Right forelimb (tissue), 1 donor: ENCODE measurements around the gene SERPINB8.

Experiments used
- DNase-seq: peaks from one replicate; pipeline ENCODE4 v3.0.0-alpha.2; 2018

The SERPINB8 gene

DNA sequence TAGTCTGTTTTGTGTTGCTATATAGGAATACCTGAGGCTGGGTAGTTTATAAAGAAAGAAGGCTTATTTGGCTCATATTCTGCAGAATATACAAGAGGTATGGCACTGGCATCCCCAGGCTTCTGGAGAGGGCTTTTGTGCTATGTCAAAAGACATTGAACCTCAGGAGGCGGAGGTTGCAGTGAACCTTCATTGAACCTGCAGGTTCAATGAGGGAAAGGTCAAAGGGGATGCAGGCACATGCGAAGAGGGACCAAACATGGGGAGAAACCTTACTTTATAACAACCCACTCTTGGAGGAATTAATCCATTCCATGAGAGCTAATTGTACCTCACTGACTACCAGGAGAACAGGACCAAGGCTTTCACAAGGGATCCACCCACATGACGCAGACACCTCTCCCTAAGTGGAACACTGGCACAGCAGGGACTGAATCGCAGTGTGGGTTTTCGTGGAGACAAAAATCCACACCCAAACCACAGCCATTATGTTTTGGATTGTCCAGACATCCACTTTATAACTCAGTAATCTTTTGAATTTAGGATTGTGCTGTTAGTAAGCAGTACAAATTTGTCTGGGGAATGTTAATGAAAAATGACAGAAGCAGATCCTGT lies 4.1 kb upstream of the SERPINB8 start:
- no peak for DNase-seq

DNA sequence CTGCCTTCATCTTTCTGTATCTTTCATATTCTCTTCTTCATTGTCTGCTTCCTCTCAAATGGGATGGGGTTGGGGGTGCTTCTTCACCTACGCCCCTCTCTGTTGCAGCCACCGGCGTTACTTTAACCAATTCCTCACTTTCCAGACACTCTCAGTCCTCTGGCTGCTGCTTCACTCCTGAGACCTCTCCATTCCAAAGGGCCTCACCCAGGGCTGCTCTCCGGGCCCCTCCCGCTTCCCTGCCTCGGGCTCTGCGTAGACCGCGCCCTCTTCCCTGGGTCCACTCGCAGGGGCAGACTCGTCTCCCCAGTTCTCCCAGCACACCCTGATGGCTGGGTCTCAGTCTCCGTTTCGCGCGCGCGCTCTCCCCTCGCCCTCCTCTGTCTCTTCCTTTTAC lies 926 bp downstream of the SERPINB8 start:
- no peak for DNase-seq

DNA sequence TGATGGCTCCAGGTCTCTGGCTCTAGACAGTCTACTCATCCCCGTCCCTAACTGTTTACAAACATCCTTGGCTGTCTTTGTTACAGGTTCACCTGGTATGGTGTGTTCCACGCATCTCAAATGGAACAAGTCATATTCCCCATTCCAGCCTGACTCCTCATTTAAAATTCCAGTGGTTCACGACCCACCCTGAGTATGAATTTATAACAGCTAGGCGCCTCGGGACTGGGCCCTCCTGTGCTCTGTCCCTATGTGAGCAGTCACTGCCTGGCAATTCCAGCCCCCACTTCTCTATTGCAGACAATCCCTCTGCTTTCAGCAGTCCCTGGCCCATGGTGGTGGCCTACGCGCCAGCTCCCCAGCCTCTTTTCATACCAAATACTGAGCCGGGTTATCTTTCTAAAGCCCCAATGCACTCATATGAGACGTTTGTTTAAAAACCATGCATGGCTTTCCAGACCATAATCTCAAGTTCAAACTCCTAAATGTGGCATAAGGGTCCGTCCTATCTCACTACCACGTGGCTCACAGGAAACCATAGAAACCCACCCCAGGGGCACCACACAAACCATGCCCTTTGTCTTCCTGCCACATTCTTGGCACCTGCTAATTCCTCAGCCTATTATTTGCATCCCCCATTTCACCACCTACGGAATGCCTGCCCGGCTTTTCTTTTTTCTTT lies 1.6 kb downstream of the SERPINB8 start:
- no peak for DNase-seq

DNA sequence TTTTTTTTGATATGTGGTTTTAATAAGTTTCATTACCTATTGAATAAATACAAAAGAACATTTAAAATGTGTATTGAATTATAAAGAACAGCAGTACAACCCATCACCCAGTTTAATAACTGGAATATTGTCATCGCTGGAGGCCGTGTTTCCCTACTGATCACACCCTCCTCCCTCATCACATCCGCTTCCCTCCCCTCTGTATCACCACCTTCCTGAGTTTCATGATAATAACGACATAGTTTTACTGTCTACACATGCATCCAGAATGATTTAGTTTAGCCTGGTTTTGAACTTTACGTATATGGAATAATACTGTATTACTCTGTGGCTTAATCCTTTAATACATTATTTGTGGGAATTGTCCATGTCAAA lies 2.1 kb downstream of the SERPINB8 start:
- DNase-seq: no peak

DNA sequence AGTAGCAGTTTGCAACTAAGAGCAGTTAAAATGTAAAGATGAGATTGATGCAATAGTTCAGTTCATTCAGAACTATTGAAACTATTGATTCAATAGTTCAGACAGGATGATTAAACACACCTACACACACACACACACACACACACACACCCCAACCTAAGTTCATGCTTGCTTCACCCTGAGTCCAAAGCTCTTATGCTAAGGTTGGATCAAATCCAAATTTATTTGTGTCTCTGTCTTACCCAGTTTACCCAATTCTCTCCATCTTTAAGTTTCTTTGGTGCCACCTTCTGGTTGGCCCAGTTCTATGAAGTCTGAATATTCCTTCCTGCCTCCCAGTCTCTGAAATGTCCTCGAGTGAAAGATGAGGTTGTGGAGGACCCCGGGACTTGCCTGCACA lies 5.1 kb downstream of the SERPINB8 start:
- no peak for DNase-seq

DNA sequence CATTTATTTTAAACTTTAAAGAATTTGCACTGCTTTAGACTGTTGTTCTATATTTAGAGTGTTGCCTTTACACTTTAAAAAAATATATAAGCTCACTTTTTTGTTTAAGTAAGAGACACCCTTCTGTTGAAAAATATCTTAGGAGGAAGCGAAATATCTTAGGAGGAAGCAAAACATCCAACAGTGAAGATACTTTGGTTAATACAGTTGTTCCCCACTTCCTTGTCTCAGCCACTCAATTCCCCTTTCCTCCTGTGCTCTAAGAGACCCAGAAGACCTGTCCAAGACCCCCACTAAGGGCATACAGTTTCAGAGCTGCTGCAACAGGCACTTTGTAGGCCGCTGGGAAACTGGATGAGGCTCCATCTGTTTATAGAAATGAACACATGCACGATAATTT lies 5.7 kb downstream of the SERPINB8 start:
- no peak for DNase-seq

DNA sequence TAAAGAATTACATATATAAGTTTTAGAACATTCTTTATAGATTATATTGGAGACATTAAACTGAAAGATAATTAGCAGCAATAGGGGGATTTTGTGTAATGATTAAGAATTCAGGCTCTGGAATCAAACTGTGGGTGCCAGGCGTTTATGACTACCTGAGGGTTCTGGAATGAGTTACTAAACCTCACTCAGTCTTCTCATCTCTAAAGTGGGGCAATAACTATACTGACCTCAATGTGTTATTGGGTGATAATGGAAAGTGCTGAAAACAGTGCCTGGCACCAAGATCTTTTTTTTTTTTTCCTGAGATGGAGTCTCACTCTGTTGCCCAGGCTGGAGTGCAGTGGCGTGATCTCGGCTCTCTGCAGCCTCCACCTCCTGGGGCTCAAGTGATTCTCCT lies 7.2 kb downstream of the SERPINB8 start:
- no peak for DNase-seq

DNA sequence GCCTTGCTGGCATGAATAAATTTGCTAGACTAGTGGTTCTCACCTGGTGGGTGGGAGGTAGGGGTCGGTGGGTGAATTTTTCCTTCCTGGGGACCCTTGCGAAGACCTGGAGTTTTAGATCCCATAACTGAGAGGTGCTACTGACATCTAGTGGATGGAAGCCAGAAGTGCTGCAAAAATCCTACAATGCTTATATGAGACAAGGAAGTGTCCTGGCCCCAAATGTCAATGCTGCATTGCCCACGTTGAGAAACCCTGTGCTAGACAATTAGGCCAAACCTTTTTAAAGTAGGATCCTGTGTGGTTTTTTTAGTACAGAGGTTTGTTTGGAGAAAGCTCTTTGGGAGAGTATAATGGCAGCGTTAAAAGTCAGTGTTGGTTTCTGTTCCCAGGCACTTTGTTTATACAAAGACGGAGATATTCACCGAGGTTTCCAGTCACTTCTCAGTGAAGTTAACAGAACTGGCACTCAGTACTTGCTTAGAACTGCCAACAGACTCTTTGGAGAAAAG lies 9.6 kb downstream of the SERPINB8 start:
- peak; percentile 58 for DNase-seq

DNA sequence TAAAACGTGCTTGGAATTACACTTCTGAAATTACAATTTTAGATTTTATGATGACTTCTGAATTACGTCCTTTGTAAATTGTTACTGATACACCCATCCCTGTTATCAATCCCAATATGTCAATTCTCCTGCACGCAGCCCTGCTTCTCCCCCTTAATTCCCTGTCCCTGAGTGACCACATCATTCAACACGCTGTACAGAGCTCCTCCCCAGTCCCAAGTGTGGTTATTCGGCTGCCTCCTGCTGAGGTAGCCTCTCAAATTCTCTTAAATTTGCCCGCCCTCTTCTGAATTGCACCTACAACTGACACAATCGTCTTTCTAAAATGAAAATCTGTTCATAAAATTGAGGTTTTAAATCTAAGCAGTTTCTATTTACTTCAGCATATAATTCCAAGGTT lies 10.1 kb downstream of the SERPINB8 start:
- DNase-seq: no peak

DNA sequence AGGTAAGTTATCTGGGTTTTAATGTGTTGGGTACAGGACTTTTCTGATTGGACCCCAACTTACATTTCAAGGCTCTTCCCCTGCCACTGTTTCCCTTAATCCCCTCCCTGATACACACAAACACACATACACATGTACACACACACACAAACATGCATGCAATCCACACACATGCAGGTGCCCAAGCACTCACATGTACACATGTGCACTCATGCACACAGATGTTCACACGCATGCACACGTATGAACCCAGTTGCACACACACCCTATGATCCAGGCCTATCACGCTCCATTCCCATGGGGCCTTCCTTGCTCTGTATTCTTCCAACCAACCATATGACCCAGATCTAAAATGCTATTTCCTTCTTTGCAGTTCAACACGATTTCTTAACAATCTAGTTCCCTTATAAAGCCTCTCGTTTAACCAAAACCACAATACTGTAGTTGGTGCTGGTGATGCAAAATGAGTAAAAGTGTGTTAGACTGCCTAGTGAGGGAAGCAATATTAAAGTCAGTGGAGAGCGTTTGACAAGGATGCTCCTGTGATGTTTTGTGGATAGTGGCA lies 11.1 kb downstream of the SERPINB8 start:
- DNase-seq: no peak

DNA sequence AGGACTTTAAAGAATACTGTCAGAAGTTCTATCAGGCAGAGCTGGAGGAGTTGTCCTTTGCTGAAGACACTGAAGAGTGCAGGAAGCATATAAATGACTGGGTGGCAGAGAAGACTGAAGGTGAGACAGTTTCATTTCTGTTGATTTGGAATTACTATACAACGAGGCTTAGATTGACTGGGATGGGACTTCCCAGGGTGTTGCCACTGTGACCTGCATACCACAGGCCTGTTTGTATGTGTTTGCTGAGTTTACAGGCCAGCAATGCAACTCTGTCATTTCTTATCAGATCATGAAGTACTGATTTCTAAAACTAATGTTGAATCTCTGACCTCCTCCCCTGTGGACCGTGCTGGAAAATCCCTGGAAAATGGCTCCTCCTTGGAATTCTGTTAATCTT lies 11.8 kb downstream of the SERPINB8 start:
- DNase-seq: no peak

DNA sequence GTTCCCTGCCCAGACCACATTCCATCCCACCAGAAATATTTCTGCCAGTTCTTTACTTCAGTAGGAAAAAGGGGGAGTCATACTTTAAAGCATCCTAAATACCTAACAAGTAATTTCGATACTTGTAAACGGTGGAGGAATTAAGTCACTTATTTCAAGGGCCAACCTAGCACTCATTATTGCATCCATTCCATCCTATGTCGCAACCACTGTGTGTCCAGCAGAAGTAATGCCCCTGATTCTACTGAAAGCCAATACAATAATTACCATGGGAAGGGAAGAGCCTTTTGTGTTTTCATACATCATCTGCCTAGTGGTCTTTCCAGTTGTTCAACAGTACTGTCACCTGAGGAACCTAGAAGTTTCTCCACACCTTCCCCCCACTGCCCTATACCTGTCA lies 12.5 kb downstream of the SERPINB8 start:
- no peak for DNase-seq

DNA sequence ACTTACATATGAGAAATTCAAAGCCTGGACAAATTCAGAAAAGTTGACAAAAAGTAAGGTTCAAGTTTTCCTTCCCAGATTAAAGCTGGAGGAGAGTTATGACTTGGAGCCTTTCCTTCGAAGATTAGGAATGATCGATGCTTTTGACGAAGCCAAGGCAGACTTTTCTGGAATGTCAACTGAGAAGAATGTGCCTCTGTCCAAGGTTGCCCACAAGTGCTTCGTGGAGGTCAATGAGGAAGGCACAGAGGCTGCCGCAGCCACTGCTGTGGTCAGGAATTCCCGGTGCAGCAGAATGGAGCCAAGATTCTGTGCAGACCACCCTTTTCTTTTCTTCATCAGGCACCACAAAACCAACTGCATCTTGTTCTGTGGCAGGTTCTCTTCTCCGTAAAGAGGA lies 17.0 kb downstream of the SERPINB8 start:
- DNase-seq: no peak

DNA sequence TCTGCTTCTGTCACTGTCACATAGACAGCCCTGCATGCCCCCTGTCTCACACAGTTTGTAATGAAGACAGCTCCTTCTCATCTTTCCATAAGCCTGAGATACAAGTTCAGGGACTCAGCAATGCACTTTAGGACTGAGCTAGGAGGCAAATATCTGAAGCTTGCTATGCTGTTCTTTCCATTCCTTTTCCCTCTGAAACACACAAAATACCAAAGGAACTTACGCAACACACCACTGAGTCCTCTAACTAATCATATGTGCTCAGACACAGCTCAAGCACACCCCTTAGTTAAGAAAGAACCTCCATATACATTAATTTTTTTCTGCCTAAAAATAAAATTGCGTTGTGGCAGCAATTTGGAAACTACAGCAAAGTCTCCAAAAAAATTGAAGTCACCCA lies 17.9 kb downstream of the SERPINB8 start:
- no peak for DNase-seq

DNA sequence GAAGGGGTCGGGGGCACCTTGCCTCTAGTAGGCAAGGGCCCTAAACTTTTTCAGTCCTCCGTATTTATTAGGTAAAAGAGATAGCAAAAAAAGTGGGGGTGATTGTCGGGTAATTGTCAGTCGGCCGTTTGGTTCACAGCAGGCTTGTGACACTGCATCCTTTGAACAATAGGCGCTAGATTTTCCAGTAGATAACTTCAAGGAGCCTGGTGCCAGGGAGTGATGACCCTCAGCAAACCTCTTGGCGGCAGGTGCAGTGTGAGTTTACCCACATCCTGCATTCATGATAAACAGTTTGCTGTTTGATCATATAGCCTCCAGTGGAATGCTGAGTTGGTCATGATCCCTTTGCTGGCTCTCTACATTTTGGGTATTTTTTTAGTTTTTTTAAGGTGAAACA lies 22.9 kb downstream of the SERPINB8 start:
- no peak for DNase-seq

DNA sequence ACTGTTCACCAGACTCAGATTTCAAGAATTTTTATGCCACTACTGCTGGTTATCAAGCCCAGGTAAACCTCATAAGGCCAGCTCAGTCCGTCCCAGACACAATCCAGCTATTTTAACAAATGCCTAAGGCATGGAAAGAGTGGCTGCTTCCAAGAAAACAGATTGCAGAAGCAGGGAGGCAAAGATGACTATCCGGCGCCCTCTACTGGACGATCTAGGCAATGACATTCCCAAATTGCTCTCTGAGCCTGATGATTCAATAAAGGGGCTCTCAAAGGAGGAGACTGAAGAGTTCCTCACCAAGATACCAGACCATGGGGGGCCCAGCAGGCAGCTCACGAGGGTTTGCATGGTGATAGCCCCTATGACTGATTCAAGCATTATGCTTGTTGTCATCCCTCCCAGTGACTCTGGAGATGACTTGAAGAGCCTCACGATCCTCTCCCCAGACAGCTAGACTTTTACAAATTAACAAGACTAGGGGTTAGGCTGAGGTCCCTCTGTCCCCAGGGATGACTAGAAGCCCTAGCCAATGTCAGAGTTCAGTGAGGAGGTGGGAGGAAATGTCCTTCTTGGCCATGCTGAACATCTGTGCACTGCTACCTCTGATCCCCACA lies 25.0 kb downstream of the SERPINB8 start:
- DNase-seq: peak; percentile 54

DNA sequence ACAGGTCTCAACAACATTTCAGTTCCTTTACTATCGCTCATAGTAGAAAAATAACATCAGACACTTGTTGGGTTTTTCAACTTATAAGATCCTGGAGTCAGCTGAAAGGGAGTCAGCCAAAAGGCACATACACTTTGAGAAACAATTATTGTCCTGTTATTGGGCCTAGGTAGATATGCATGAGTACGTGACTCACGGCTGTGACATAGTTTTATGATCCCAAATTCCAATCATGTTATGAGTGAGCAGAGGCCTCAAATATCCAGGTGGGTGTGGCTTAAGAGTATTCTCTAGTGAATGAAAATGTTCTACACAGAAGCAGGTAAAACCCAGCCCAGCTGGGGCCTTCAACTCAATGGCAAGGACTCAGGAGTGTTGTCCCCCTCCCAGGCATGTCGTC lies 27.2 kb downstream of the SERPINB8 start:
- DNase-seq: no peak

DNA sequence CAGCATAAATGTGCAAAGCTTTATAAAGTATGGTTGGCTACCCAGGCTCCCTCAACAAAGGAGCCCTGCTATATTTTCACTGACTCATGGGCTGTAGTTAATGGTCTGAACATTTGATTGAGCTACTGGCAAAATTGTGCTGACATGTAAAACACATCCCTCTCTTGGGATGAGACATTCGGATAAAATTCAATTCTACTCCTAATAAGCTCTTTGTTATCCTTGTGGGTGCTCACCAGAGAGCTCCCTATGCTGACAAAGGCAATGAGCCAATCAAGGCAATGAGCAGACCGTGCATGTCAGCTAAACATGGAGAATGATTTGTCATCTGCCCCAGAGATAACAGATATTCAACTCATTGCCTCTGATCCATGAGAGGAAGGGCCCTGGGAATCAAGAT lies 27.7 kb downstream of the SERPINB8 start:
- no peak for DNase-seq

DNA sequence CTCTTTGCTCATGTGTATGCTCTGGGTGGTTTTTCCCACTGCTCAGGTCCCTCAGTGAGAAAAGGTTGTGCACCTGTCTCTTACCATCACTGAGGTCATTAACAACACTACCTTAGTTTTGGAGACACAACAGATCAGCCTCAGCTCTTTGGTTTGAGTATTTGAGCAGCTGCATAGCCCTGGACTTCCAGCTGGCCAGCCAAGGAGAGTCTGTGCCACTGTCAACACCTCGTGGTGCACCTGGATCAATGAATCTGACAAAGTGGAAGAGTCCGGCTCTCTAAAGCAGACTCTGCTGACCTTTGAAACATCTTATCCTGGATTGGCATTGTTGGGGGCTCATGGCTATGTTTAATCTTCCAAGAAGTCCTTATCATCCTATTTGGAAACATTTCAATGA lies 30.0 kb downstream of the SERPINB8 start:
- DNase-seq: no peak

DNA sequence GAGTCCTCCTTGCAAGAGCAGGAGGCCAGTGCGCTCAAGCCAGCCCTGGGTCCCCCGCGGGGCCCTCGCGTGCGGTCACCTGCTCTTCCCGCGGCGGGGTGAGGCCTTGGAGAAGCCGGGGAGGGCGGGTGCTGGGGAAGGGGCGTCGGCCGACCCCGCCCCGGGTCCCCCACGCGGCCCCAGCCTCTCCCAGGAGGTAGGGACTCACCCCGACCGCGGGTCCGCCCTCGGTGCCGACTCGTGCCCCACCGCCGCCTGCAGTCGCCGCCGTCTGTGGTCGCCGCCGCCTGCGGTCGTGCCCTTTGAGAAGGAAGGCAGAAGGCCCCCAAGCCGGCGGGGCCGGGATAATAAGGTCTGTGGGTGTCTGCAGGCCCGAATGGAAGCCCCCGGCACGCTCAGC lies 32.7 kb downstream of the SERPINB8 start:
- no peak for DNase-seq

DNA sequence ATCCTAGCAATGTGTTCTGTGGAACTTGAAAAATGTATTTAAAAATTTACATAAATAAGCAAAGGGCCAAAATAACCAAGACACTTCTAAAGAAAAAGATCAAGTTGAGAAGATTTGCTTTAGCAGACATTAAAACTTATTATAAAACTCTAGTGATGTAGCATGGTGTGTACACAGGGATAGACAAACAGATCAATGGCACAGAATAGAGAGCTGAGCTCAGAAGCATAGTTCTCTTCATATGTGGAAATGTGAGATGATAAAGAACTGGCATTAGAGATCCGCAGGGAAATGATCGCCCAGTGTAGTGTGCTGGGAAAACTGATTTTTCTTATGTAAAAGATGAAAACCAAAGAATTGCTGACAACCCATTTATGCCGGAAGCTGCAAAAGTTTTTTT lies 39.4 kb downstream of the SERPINB8 start:
- no peak for DNase-seq

DNA sequence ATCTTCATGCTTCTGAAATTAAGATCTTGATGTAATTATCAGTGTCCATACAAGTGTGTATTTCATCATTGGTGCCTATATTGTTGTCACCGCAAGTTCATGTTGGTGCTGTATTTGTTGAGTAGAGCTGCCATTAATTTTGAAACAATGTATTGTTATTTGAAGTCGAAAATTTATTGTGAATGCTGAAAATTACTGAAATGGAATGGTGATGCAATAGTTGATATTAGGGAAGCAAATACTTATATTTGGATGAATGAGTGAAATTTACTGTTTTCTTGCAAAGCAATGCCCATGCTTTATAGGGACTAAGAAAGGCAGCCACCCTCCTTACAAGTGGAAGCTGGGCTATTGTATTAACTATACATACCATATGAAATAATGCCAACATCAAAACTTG lies 41.6 kb downstream of the SERPINB8 start:
- DNase-seq: no peak

DNA sequence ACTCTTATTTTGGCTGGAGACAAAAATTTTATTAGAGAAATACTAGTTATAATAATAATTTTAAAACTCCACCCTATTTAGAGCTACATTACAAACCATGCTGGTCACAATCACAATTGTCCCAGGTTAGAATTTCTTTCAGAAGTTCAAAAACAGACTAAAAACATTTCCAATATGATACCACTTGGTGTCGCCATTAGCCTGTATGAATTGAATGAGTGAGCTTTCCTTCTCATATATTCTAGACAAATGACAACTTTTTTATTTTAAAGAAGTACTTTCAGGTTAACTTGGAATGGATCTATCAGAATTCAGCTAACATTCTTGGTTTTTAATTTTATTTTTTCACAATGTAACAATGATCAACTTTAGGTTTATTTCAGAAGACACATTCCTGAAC lies 48.0 kb downstream of the SERPINB8 start:
- DNase-seq: no peak
